Midbrain (tissue), 1 donor: ENCODE results near the gene RPRD1B.
"Not testable (repeated sequence)": the region's sequence is repeated elsewhere in the genome, so short reads cannot be mapped to it uniquely, and the experiment has no call there.

Experiments used
- DNase-seq: peaks from one replicate; lab custom pipeline; 2025; lab: John Stamatoyannopoulos, UW

Gene RPRD1B

DNA sequence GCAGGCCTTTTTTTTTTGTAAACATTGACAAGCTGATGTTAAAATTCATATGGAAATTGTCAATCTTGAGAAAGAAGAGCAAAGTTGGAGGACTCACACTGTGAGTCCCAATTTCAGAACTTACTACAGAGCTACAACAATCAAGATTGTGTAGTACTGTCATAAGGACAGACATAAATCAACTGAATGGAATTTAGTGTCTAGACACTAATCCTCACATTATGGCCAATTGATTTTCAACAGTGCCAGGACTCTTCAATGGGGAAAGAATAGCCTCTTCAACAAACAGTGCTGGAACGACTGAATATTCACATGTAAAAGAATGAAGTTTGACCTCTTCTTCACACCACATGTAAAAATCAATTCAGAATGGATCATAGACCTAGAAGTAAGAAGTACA is 70.7 kb downstream of the RPRD1B start:
- no peak for DNase-seq

DNA sequence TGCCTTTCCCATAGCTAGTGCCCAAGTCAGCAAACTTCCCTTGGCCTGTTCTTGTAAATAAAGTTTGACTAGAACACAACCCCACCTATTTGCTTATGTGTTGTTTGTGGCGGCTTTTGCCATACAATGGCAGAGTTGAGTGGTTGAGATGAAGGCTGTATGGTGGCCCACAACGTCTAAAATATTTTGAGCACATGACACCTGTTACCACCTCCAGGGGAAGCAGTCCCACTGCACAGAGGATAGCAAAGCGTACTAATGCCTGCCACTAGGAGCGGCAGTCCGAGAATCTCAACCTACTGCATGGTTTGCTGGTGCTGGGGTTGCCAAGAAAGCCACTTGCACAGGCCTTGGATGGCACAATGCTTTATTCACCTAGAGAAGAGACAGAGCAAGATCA is 72.9 kb downstream of the RPRD1B start:
- no peak for DNase-seq

DNA sequence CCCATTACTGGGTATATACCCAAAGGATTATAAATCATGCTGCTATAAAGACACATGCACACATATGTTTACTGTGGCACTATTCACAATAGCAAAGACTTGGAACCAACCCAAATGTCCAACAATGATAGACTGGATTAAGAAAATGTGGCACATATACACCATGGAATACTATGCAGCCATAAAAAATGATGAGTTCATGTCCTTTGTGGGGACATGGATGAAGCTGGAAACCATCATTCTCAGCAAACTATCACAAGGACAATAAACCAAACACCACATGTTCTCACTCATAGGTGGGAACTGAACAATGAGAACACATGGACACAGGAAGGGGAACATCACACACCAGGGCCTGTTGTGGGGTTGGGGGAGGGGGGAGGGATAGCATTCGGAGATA is 73.8 kb downstream of the RPRD1B start:
- DNase-seq = not testable (repeated sequence)

DNA sequence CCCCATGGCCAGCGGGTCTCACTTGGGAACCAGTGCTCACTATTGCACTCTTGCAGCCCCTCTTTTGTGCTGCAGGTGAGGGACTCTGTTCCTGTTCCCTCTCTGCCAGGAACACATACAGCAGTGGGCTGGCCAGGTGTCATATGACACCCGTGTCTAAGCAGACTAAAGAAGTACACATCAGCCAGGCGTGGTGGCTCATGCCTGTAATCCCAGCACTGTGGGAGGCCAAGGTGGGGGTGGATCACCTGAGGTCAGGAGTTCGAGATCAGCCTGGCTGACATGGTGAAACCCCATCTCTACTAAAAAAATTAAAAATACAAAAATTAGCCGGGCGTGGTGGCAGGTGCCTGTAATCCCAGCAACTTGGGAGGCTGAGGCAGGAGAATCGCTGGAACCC is 74.4 kb downstream of the RPRD1B start:
- not testable (repeated sequence) for DNase-seq

DNA sequence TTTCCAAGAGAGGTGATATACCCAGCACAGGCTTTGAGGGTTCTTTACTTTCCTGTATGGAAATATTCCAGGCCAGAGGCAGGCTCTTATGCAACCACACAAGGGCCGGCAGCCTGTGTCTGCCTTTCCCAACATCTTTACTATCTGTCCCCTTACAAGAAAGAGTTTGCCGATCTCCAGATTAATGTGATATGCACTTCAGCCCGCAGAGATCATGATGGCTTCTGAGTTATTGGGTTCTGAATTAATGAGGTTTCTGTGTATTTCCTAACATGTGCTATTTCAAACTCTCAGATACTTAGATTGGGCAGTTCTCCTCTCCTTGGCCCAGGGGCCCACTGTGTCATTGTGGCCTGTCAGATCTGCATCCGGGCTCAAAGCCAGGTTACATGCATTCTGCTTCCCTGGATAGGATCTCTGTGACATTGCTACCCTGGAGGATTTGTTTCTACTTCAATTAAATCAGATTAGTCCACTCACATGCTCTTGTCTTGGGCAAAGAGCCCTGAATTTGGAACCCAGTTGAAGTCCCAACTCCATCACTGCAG is 75.0 kb downstream of the RPRD1B start:
- no peak for DNase-seq

DNA sequence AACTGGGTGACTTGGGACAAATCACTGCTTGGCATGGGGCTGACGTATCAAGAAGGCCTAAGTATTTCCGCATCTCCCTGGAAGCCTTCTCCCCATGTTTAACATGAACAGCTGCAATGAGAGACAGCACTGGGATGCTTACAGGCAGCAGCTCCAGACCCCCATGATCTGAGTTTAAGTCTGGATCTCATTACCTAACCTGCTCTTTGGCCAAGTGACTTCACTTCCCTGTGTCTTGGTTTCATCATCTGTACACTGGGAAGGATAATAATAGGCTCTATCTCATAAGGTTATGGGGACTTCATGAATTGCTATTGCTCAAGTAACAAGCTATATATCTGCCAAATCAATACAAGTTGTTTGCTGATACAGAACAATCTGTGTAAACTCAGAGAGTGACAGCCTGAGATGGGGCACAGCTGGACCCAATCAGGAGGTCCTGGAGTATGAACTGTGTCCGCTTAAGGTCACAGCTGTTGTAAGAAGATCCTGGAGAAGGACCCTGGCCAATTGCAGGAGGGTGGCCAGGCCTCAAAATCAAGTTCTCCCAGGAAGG is 75.5 kb downstream of the RPRD1B start:
- DNase-seq = no peak

DNA sequence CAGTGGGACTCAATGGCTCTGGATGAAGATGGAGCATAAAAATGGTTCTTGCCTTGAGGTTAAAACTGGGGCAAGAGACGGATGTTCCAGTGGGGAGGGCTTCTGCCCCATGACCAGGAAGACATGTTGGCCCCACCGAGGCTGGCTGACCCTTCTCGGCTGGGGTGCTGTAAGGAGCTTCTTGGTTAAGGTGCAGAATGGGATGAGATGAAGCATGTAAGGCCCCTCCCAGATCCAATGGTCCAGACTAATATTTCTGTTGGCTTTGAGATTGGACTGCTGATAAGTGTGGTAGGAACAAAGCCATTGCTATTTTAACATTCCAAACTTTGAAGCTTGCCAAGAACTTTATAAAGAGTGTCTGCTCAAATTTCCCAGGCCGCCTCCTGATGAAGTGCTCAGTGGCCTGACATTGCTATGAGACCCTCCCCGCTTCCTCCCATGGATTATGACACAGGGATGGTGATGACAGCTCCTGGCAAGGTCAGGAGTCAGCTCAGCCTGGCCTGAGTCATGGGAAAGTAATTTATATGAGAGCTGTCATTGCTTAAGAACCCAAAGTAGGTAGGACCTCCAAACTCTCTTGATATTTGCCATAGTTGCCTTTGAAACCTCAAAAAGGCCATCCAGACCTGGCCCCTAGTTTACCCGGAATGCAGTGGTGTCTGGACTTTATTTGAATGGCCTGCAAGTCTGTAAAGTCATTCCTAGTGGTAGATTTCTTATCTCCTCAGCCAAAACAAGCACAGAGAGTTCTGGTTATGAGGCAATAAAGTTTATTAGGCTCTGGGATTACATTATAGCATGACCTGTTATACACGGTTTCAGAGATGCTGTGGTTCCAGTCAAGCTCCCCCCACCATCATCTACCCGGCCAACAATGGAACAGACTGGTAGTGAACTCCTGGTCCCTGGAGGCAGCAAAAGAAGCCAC is 76.3 kb downstream of the RPRD1B start:
- no peak for DNase-seq

DNA sequence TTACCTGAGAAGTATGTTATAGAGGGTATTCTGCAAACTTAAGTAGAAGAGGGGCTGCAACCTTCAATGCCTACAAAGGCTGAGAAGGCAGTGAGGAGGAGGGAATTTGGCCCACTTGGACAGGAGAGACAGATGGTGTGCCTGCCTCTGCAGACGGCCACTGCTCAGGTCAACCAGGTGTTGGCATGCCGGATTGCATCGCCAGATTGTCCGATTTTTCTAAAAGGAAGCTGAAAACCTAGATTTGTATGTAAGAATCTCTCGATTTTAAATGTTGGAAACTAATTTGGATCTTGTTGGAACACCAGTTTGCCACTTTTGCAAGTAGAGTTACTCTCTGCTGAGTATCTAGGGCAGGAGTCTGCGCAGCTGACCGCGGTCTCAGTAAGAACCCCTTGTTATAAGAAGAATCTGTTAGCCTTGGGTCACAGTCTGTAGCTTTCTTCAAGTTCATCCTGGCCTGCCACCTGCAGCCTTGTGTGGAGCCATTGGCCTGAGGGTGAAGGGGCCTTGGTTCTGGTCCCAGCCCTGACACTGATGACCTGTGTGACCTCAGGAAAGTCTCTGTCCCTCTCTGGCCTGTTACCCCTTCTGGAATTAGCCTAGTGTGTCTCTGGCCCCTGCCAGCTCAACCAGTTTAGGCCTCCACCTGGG is 77.1 kb downstream of the RPRD1B start:
- DNase-seq = no peak

DNA sequence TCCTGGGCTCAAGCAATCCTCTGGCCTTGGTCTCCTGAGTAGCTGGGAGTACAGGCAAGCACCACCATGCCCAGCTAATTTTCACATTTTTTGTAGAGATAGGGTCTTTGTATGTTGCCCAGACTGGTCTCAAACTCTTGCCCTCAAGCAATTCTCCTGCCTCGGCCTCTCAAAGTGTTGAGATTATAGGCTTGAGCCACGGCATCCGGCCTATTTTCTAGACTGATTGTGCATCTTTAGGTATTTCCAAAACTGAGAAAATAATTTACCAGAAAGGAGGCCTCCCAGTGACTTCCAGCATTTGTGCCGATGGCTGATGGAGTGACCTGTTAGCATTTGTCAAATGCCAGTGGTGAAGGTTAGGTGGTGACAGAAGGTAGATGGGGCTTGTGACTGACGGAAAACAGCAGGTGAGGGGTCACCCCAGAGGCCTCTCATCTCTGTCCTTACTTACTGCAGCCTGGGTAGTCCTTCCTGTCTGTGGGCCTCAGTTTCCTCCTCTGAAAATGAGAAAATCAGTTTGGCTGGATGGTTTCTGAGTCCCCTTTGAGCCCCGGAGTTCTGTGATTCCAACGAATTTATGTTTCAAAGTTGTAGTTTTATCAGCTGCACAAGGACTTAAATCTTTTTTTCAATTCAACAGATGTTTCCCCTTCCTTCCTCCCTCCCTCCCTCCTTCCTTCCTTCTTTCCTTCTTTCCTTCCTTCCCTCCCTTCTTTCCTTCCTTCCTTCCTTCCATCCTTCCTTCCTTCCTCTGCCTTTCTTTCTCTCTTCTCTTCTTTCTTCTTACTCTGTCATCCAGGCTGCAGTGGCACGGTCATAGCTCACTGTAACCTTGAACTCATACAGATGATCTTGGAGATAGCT is 78.1 kb downstream of the RPRD1B start:
- no peak for DNase-seq

DNA sequence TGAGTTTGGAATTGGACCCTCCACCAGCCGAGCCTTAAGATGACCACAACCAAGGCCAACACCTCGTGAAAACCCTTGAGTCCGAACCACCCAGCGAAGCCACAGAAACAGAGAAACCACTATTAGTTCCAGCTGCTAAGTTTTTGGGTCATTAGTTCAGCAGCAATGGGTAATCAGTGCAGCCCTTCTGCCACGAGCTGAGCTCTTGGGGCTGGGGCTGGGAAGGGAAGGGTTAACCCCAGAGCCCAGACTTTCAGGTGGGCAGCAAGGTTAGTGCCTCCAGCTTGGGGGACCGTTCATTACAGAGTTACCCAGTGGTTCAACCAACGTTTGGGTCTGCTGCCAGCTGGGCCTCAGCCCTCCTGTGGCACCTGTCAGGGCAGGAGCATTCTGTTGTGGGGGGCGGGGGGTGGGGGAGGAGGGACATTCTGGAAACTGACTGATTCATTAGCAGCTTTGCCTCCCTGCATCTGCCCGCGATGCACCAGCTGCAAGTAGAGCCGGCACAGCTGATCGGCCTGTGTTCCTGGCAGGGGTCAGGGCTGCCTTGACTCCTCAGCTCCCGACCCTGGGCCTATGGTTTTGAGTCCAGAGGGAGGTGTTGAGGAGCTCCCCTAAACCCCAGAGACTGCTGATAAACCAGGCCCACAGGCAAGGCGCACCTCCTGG is 78.8 kb downstream of the RPRD1B start:
- DNase-seq = no peak

DNA sequence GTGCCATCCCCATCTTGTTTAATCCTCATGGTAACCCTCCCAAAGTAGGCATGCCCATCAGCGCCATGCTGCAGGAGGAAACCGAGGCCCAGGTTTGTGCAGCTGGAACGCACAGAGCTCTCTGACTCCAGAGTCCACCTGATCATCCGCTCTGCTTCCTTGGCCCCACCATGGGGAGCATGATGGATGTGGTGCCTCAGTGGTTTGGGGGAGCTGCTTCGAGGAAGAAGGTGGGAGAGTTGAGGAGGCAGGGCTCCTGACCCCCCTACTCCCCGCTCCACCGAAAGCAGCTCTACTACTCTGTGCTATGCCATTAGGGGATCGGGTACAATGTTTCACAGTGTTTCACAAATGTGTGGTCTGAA is 79.4 kb downstream of the RPRD1B start:
- no peak for DNase-seq

DNA sequence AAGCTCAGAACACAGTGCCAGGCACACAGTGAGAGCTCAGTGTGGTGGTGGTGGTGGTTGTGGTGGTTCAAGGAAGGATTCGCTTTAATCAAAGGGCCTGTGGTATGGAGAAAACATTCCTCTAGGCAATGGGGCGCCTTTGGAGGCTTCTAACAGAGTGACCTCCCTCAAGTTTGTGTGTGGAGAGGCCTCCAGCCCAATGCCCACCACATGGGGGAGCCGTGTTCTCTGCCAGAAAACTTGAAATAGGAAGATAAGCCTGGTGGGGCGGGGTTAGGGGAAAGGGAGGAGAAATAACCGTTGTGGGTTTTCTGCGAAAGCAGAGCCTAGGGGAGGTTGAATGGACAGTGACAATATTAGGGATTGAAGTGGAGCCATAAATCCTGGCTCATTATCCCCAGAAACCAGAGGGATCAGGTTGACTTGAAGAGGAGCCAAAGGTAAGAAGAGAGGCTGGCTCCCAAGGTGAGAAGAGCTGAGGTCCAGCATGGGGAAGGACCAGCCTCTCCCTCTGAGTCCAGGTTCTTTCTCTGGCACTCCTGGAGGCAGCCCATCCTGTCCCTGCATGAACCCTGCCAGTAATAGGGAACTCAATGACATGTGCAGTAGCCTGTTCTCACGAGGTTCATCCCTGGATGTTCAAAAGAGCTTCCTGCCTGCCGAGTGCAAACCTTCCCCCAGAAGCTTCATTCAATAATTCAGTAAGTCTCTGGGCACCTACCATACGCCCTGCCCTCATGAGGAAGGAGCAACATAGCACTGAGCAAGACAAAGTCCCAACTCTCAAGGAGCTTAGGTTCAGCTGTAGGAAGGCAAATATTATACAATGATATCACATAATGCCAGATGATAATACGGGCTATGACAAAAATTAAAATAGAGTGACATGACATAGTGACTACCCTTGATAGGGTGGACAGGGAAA is 80.1 kb downstream of the RPRD1B start:
- DNase-seq = no peak

DNA sequence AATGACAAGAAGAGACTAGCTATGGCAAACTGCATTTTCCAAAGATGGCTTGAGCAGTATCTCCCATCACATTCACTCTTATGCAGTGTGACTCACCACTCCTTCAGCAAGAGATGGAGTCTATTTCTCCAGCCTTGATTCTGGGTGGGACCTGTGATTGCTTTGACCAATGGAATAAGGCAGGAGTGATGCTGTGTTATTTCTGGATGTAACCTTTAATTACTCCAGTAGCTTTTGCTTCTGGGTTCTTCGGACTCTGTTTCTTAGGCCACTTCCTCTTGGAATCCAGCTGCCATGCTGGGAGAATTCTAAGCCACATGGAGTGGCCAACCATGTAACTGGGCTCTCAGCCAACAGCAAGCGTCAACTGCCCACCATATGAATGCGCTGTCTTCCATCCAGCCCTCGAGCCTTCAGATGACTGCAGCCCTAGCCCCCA is 80.8 kb downstream of the RPRD1B start:
- DNase-seq = no peak

DNA sequence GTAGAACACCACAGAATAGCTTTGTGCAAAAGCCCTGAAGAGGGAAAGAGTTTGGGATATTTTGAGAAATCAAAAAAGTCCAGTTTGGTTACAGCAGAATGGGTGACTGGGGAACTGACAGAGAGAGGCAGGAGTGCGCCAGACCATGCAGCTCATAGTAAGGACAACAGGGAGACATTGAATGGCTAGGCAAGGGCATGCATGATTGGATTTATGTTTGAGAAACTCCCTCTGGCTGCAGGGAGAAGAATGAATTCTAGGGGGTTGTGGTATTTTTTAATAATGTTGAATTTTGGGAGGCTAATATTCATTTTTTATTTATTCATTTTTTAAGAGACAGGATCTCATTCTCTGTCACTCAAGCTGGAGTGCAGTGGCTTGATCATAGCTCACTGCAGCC is 81.7 kb downstream of the RPRD1B start:
- DNase-seq = no peak

DNA sequence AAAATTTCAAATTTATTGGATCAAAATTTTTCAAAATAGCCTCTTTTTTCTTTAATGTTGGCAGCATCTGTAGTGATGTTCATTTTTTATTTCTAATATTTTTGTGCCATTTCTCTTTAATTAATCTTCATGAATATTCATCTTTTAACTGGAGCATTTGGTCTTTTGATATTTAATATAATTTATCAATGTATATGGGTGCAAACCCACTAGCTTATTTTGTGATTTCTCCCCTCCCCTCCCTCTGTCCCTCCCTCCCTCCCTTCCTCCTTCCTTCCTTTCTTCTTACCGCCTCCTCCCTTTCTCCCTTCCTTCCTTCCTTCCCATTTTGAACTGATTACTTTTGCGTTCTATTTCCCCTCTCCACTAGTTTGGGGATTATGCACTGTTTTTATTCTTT is 82.3 kb downstream of the RPRD1B start:
- no peak for DNase-seq

DNA sequence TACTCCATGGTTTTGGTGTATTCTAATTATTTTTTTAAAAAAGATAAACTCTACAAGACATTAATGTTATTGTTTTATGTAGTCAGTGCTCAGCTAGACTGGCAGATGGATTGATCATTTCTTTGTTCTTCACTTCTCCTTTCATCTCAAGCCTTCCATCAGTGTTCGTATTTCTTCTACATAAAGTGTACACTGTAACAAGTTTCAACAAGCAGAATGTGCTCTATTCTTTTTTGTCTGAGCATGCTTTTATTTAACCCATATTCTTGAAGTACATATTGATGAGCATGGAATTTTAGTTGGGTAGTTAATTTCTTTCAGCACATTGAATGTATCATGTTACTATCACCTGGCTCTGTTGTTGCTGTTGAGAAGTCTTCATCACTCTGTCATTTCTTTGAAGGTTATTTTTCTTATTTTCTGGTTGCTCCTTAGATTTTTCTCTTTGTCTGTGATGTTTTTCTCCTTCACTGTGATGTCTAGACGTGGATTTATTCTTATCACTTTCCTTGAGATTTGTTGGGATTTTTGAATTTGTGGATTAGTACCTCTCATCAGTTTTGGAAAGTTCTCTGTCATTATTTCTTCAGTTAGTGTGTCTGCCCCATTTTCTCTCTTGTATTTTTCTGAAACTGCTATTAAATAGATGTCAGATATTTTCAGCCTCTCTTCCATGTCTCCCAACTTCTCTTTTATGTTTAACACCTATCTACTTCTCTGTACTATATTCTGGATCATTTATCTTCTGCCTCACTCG is 83.0 kb downstream of the RPRD1B start:
- DNase-seq = no peak

DNA sequence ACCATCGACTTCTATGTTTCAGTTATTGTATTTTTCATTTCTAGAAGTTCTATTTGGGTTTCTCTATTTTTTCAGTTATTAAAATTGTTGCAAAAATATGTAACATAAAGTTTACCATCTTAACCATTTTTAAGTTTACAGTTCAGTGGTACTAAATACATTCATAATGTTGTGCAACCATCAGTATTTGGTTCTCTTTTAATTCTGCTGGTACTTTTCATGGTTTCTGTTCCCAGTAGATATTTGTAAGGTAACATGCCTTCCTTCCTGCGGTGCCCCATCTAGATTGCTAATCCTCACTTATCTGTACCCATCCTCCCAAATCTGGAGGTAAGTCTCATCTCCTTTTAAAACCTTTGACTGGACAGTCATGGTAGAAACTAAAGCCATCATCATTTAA is 83.7 kb downstream of the RPRD1B start:
- no peak for DNase-seq

DNA sequence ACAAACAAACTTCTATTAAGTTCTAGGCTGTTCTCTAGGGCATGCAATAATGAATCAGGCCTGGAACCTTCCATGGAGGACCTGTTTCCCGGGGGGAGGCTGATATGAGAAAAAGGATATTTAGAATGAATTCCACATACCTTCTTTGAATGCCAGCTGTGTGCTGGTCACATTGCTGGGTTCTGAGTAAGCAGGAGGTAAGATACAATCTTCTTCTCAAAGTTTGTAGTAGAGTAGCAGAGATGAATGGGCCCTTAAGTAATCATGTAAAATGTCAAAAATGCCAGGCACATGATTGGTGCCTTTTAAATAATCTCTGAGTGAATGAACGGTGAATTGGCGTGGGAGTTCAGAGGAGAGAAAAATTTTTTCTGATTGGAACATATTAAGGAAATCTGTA is 84.1 kb downstream of the RPRD1B start:
- no peak for DNase-seq

DNA sequence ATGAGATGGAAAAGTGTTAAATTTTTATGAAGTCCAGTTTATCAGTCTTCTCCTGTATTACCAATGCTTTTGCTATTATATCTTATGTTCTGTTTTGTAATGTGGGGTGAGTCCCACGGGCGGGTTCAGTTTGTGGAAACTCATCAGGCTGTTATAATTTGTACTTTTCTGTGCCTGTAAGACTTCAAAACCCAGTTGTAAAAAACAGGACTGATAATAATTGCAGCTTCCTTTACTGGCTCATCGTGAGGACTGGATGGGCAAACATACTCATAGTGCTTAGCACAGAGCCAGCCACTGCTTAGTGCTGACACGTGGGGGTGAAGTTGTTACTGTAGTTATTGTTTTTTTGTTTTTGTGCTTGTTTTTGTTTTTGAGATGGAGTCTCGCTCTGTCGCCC is 85.9 kb downstream of the RPRD1B start:
- DNase-seq = no peak

DNA sequence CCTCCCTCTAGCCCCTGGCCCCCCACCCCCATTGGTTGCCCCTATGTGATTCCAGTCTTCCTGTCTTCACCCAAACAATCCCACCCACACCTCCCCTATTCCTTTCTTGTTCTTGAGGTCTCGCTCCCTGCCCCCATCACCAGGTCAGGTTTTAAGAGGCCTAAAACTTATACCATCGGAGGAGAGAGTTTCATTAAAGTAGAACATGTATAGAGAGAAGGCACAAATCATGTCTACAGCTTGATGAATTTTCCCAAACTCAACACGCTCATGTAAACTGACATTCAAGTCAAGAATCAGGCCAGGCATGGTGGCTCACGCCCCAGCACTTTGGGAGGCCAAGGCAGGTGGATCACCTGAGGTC is 87.1 kb downstream of the RPRD1B start:
- no peak for DNase-seq
